Parathyroid adenoma (tissue), 2 donors: ENCODE results near the gene PRKCQ.

Source experiments
- H2AFZ ChIP-seq: fragments of 300-600 bp; sonication (generic); one replicate; pipeline ENCODE4 v1.7.0; 2017; ENCODE audit warnings: antibody characterized with exemption, mild to moderate bottlenecking
- H3K27ac ChIP-seq: fragments of 300-600 bp; sonication (generic); one replicate; pipeline ENCODE4 v1.7.0; 2017
- H3K27me3 ChIP-seq: fragments of 300-600 bp; sonication (generic); one replicate; pipeline ENCODE4 v1.7.0; 2017; ENCODE audit warnings: low read length; ENCODE audit not compliant: control insufficient read depth, insufficient read depth
- H3K36me3 ChIP-seq: fragments of 300-600 bp; sonication (generic); one replicate; pipeline ENCODE4 v1.7.0; 2017; ENCODE audit warnings: low read length; ENCODE audit not compliant: control insufficient read depth, insufficient read depth
- H3K4me1 ChIP-seq: fragments of 300-600 bp; sonication (generic); one replicate; pipeline ENCODE4 v1.7.0; 2017; ENCODE audit warnings: control low read depth
- H3K4me2 ChIP-seq: fragments of 300-600 bp; sonication (generic); one replicate; pipeline ENCODE4 v1.7.0; 2017; ENCODE audit warnings: low read length
- H3K4me3 ChIP-seq: fragments of 300-600 bp; sonication (generic); one replicate; pipeline ENCODE4 v1.7.0; 2017; ENCODE audit warnings: low read depth, low read length
- H3K79me2 ChIP-seq: fragments of 300-600 bp; sonication (generic); one replicate; pipeline ENCODE4 v1.7.0; 2017; ENCODE audit warnings: control low read depth
- H3K9ac ChIP-seq: fragments of 300-600 bp; sonication (generic); one replicate; pipeline ENCODE4 v1.7.0; 2017; ENCODE audit warnings: mild to moderate bottlenecking
- H3K9me3 ChIP-seq: fragments of 300-600 bp; sonication (generic); one replicate; pipeline ENCODE4 v1.7.0; 2017; ENCODE audit warnings: low read length; ENCODE audit not compliant: control insufficient read depth
- CTCF ChIP-seq: fragments of 300-600 bp; sonication (generic); IDR thresholded peaks from one replicate; pipeline ENCODE4 v1.7.0; 2017; ENCODE audit warnings: antibody characterized with exemption, mild to moderate bottlenecking
- donor health status: primary hyperparathyroidism.

The PRKCQ gene

GRCh38 chr10:6579904-6580278, at the start of gene PRKCQ:
Gene PRKCQ (minus strand): TSS chr10:6580276. CDS start chr10:6515135, 65,141 bp downstream.
- Histone ChIP-seq H3K79me2 (no peaks in the 10 kb centered on the region), H3K27ac (no peak within 1 kb of the TSS), H3K9ac (no peak within 1 kb of the TSS), H3K9me3 (no peaks in the 10 kb centered on the region), H3K4me2 (peak within 1 kb of the TSS; percentile 81), H2AFZ (peak within 1 kb of the TSS; percentile 79), H3K4me1 (no peaks in the 10 kb centered on the region), H3K4me3 (peak within 1 kb of the TSS; percentile 57), H3K36me3 (no peaks in the 10 kb centered on the region), H3K27me3 (no peaks in the 10 kb centered on the region)
- no peak for TF ChIP-seq CTCF

DNA sequence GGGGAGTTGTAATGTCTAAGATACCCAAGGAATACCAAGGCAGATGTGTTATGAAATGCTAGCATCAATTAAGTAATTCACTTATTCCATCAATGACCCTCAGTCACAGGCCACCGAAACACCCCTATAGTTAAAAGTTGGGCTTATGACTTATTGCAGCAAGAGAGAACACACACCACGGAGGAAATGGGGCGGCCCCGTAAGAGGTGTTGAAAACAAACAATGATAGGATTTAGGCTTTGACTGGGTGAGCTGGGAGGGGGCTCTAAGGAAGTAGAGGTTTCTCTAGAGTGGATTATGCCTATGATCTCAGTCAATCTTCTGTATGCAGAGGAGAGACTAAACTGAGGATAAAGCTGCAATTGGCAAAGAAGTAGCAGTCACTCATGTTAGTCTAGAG, 45.4 kb upstream of the PRKCQ start:
- H3K4me1 ChIP-seq, result no peaks in the 10 kb centered on the region
- no peaks in the 10 kb centered on the region for H3K9me3 ChIP-seq
- H3K4me2 ChIP-seq, result no peak overlapping the region
- H3K36me3 ChIP-seq, result no peaks in the 10 kb centered on the region
- H3K9ac ChIP-seq, result no peak overlapping the region
- H3K27me3 ChIP-seq, result no peaks in the 10 kb centered on the region
- no peaks in the 10 kb centered on the region for H3K79me2 ChIP-seq
- no peak overlapping the region for H2AFZ ChIP-seq
- no peak overlapping the region for H3K27ac ChIP-seq
- no peak overlapping the region for H3K4me3 ChIP-seq
- no peak for TF ChIP-seq CTCF

GRCh38 chr10:6624392-6624791, 44.3 kb upstream of the PRKCQ start:
- no peak overlapping the region for H3K9ac ChIP-seq
- H3K27me3 ChIP-seq, result no peaks in the 10 kb centered on the region
- H3K79me2 ChIP-seq, result no peaks in the 10 kb centered on the region
- H3K9me3 ChIP-seq, result no peaks in the 10 kb centered on the region
- H2AFZ ChIP-seq, result no peak overlapping the region
- TF ChIP-seq CTCF, result no peak
- H3K27ac ChIP-seq, result no peak overlapping the region
- no peak overlapping the region for H3K4me3 ChIP-seq
- H3K36me3 ChIP-seq, result no peaks in the 10 kb centered on the region
- no peaks in the 10 kb centered on the region for H3K4me1 ChIP-seq
- H3K4me2 ChIP-seq, result no peak overlapping the region

DNA sequence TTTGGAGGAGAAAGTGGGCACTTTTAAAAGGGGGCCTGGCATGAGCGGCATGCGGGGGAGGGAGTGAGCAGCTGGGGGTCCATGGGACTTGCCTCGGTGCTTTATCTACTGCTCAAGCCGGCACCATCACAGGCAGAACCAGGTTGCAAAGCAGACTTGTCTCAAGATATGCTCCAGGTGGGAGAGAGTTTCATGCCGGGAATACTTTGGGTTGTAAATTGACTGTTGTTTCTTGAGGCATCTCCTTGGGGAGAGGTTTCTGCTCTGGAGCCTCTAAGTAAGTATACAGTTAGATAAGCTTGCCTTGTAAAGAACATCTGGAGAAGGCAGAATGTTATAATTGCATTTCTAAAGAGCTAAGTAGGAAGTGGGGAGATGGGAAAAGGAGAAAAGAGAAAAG, 42.8 kb upstream of the PRKCQ start:
- Histone ChIP-seq H3K27me3 (no peaks in the 10 kb centered on the region), H3K36me3 (no peaks in the 10 kb centered on the region), H3K9ac (no peak overlapping the region), H3K4me3 (no peak overlapping the region), H3K27ac (no peak overlapping the region), H3K79me2 (no peaks in the 10 kb centered on the region), H3K9me3 (no peaks in the 10 kb centered on the region), H2AFZ (no peak overlapping the region), H3K4me2 (no peak overlapping the region), H3K4me1 (no peaks in the 10 kb centered on the region)
- TF ChIP-seq CTCF, result no peak

DNA sequence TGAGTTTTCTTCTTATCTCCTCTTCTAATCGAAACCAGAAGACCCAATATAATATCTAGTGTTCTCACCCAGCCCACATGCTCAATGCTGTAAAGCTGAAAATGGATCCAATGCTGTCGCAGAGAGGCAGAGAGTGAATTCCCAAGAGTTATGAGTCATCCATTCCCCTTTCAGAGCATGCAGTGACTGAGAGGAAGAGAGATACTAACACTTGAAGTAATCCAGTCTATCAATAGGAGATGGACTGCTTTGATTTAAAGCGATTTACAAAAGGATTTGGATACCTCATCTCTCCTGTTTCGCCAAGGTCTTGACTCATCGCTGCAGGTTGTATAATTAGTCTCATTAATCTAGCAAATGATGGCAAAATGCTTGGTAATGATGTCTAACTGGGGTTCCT, 41.5 kb upstream of the PRKCQ start:
- Histone ChIP-seq H3K4me1 (no peaks in the 10 kb centered on the region), H3K9ac (no peak overlapping the region), H3K4me2 (no peak overlapping the region), H3K9me3 (no peaks in the 10 kb centered on the region), H2AFZ (no peak overlapping the region), H3K79me2 (no peaks in the 10 kb centered on the region), H3K27ac (no peak overlapping the region), H3K4me3 (no peak overlapping the region), H3K36me3 (no peaks in the 10 kb centered on the region), H3K27me3 (no peaks in the 10 kb centered on the region)
- no peak for TF ChIP-seq CTCF
